HepG2 (cell line): Measurements from ENCODE around the gene SYNE3. TPM values are rescaled to one million over a fixed set of nuclear protein-coding genes. Genes with fewer than 3 reads are reported as not detected.

ENCODE experiments used
- ARNT2 ChIP-seq: sonication (generic); formaldehyde crosslinking; IDR thresholded peaks from 2 replicates; pipeline ENCODE4 v1.8.0; 2022; ENCODE audit warnings: mild to moderate bottlenecking, low read depth, missing genetic modification reagents, moderate library complexity
- CHD2 ChIP-seq: IDR thresholded peaks from 2 replicates; pipeline ENCODE4 v1.6.1; 2011; ENCODE audit warnings: low read depth, low read length, improper control_type of control experiment
- DNMT1 ChIP-seq: sonication (generic); formaldehyde crosslinking; IDR thresholded peaks from 2 replicates; pipeline ENCODE4 v1.5.1; 2020; ENCODE audit warnings: mild to moderate bottlenecking, missing genetic modification reagents
- DR1 ChIP-seq: sonication (generic); formaldehyde crosslinking; IDR thresholded peaks from 2 replicates; pipeline ENCODE4 v1.8.0; 2021; ENCODE audit warnings: mild to moderate bottlenecking, missing genetic modification reagents, inconsistent platforms
- DZIP1 ChIP-seq: sonication (generic); formaldehyde crosslinking; IDR thresholded peaks from 2 replicates; pipeline ENCODE4 v1.5.0; 2020; ENCODE audit warnings: mild to moderate bottlenecking, missing genetic modification reagents
- ELF1 ChIP-seq: sonication (generic); formaldehyde crosslinking; IDR thresholded peaks from 2 replicates; pipeline ENCODE4 v1.4.0; 2020; ENCODE audit warnings: missing genetic modification reagents
- ELF3 ChIP-seq: IDR thresholded peaks from 2 replicates; pipeline ENCODE4 v1.6.1; 2016; ENCODE audit warnings: missing genetic modification reagents, missing compliant biosample characterization
- EZH2 ChIP-seq: conservative IDR thresholded peaks from 2 replicates; pipeline ENCODE4 v1.6.1; 2012; ENCODE audit warnings: mild to moderate bottlenecking, low read depth, low read length, moderate library complexity
- GABPB1 ChIP-seq: IDR thresholded peaks from 2 replicates; pipeline ENCODE4 v1.6.1; 2016; ENCODE audit warnings: mild to moderate bottlenecking, missing genetic modification reagents, moderate library complexity, missing compliant biosample characterization
- GRHL1 ChIP-seq: sonication (generic); formaldehyde crosslinking; conservative IDR thresholded peaks from 2 replicates; pipeline ENCODE4 v1.8.0; 2022; ENCODE audit warnings: missing genetic modification reagents
- HNRNPLL ChIP-seq: fragments of 200-400 bp; formaldehyde crosslinking; IDR thresholded peaks from 2 replicates; pipeline ENCODE4 v1.6.1; 2017; ENCODE audit warnings: mild to moderate bottlenecking, low read depth, low read length; ENCODE audit not compliant: poor library complexity, severe bottlenecking
- KLF12 ChIP-seq: sonication (generic); formaldehyde crosslinking; IDR thresholded peaks from 2 replicates; pipeline ENCODE4 v1.4.0; 2020; ENCODE audit warnings: missing genetic modification reagents, borderline replicate concordance
- NFRKB ChIP-seq: fragments of 450-650 bp; IDR thresholded peaks from 2 replicates; pipeline ENCODE4 v1.6.1; 2017
- TAF15 ChIP-seq: fragments of 200-400 bp; formaldehyde crosslinking; IDR thresholded peaks from one replicate; pipeline ENCODE4 v1.6.1; 2018; ENCODE audit warnings: mild to moderate bottlenecking, low read depth, low read length; ENCODE audit not compliant: poor library complexity, severe bottlenecking
- TRIM24 ChIP-seq: sonication (generic); formaldehyde crosslinking; IDR thresholded peaks from 2 replicates; pipeline ENCODE4 v1.8.0; 2022; ENCODE audit warnings: mild to moderate bottlenecking, missing genetic modification reagents
- U2AF1 ChIP-seq: fragments of 200-400 bp; formaldehyde crosslinking; optimal IDR thresholded peaks from 2 replicates; pipeline ENCODE3; 2017; ENCODE audit warnings: mild to moderate bottlenecking, low read depth, low read length
- ZFP36L2 ChIP-seq: sonication (generic); formaldehyde crosslinking; IDR thresholded peaks from 2 replicates; pipeline ENCODE4 v1.4.0; 2020; ENCODE audit warnings: missing genetic modification reagents
- ZGPAT ChIP-seq: IDR thresholded peaks from 2 replicates; pipeline ENCODE4 v1.6.1; 2016; ENCODE audit warnings: mild to moderate bottlenecking
- ZNF205 ChIP-seq: IDR thresholded peaks from 2 replicates; pipeline ENCODE4 v1.6.1; 2018; ENCODE audit warnings: missing biosample characterization, missing genetic modification reagents
- ZNF556 ChIP-seq: sonication (generic); formaldehyde crosslinking; IDR thresholded peaks from 2 replicates; pipeline ENCODE4 v1.4.0; 2020; ENCODE audit warnings: mild to moderate bottlenecking, missing genetic modification reagents, borderline replicate concordance
- ZNF570 ChIP-seq: sonication (generic); formaldehyde crosslinking; IDR thresholded peaks from 2 replicates; pipeline ENCODE4 v1.4.0; 2020; ENCODE audit warnings: mild to moderate bottlenecking, missing genetic modification reagents, borderline replicate concordance
- ZNF781 ChIP-seq: sonication (generic); formaldehyde crosslinking; IDR thresholded peaks from 2 replicates; pipeline ENCODE4 v1.5.1; 2020; ENCODE audit warnings: borderline replicate concordance, mild to moderate bottlenecking, missing genetic modification reagents; ENCODE audit errors: not compliant biosample characterization
- ZNF816 ChIP-seq: sonication (generic); formaldehyde crosslinking; IDR thresholded peaks from 2 replicates; pipeline ENCODE4 v1.8.0; 2022; ENCODE audit warnings: missing genetic modification reagents, mild to moderate bottlenecking, borderline replicate concordance
- ZSCAN21 ChIP-seq: sonication (generic); formaldehyde crosslinking; IDR thresholded peaks from 2 replicates; pipeline ENCODE4 v1.8.0; 2022; ENCODE audit warnings: mild to moderate bottlenecking, missing genetic modification reagents, moderate library complexity, borderline replicate concordance
- ZSCAN31 ChIP-seq: sonication (generic); formaldehyde crosslinking; IDR thresholded peaks from 2 replicates; pipeline ENCODE4 v1.5.0; 2020; ENCODE audit warnings: low read depth, mild to moderate bottlenecking, missing genetic modification reagents
- polyA plus RNA-seq, 8 experiments: library from polyadenylated mRNA; depleted of rRNA in 3 of 8; stranded (reverse) in 7 of 8; unstranded in 1 of 8; fragments of >200 nt; fragmentation: Illumina TruSeq in 4 of 8; extraction: Trizol in 4 of 8; gene quantifications; 2 replicates each; pipeline versions ENCODE4 v1.2.1 to v1.2.3, GENCODE V29; 2011 to 2016; ENCODE audit warnings: low read depth in 4 of 8, missing spikeins in 1 of 8, mixed read lengths in 1 of 8; ENCODE audit not compliant: insufficient read depth in 1 of 8
- total RNA-seq, 5 experiments: library from RNA; depleted of rRNA; stranded (reverse); fragments of >200 nt; fragmentation: Illumina TruSeq; extraction: Trizol; gene quantifications; 2 replicates each; pipeline ENCODE4 v1.2.3, GENCODE V29; 2016; ENCODE audit warnings: low read depth in 1 of 5

Gene SYNE3
- total and polyA plus RNA-seq, 2 of the 13 experiments (the other 11 are each of a cell fraction or from before 2014, with no cell fraction given) = 7.8 to 8.0 TPM

GRCh38 chr14:95523051-95523814, 6.8 kb upstream of the SYNE3 start (continued):
- TF ChIP-seq HNRNPLL (no peak), ZNF781 (CRISPR knock-in tag) (no peak), DNMT1 (CRISPR knock-in tag) (no peak), ELF3 (CRISPR knock-in tag) (peak; percentile 87), ZSCAN21 (0 out of 2 replicates have a peak, but pooled peaks have one; percentile 43), DZIP1 (CRISPR knock-in tag) (no peak), ELF1 (CRISPR knock-in tag) (no peak; the same call in 1 of the 2 replicates), CHD2 (no peak), DR1 (CRISPR knock-in tag) (no peak), ARNT2 (CRISPR knock-in tag) (no peak), KLF12 (CRISPR knock-in tag) (0 out of 2 replicates have a peak, but pooled peaks have one; percentile 19), ZNF570 (CRISPR knock-in tag) (no peak), U2AF1 (no peak), TAF15 (no peak), ZNF205 (no peak), NFRKB (no peak), ZFP36L2 (CRISPR knock-in tag) (0 out of 2 replicates have a peak, but pooled peaks have one; percentile 40), ZSCAN31 (CRISPR knock-in tag) (no peak), GRHL1 (CRISPR knock-in tag) (no peak), TRIM24 (CRISPR knock-in tag) (no peak), ZNF816 (no peak), ZGPAT (CRISPR knock-in tag) (peak; percentile 63), ZNF556 (CRISPR knock-in tag) (no peak), GABPB1 (CRISPR knock-in tag) (no peak; the same call in 1 of the 2 replicates), EZH2 (no peak)
